Calu3 (cell line): Measurements from ENCODE around the gene CHST10. TPM values are rescaled to one million over a fixed set of nuclear protein-coding genes. Genes with fewer than 3 reads are reported as not detected.
"Not testable (repeated sequence)": the region's sequence is repeated elsewhere in the genome, so short reads cannot be mapped to it uniquely, and the experiment has no call there.

Experiments used
- BruUV-seq: library from RNA; stranded (reverse); fragments of 400-500 nt; replicated peaks from 2 replicates; lab custom pipeline; 2021; lab: Mats Ljungman, UMichigan
- CTCF ChIA-PET: fragments of 300-600 bp; sonication (Branson Sonifier 250); formaldehyde crosslinking; loops from one replicate; lab custom pipeline; 2022; ENCODE audit warnings: antibody characterized with exemption; lab: Charles Lee
- DNase-seq: peaks from one replicate; pipeline ENCODE4 v3.0.0; 2022
- H3K27ac Mint-ChIP-seq: one replicate; pipeline ENCODE4 v1.8.0; 2022; ENCODE audit warnings: mixed read lengths; ENCODE audit not compliant: unreplicated experiment
- H3K27me3 Mint-ChIP-seq: one replicate; pipeline ENCODE4 v1.8.0; 2022; ENCODE audit warnings: mixed read lengths; ENCODE audit not compliant: unreplicated experiment
- H3K36me3 Mint-ChIP-seq: one replicate; pipeline ENCODE4 v1.8.0; 2022; ENCODE audit warnings: mild to moderate bottlenecking, moderate library complexity, mixed read lengths; ENCODE audit not compliant: insufficient read depth, unreplicated experiment
- H3K4me1 Mint-ChIP-seq: one replicate; pipeline ENCODE4 v1.8.0; 2022; ENCODE audit warnings: mild to moderate bottlenecking, low read depth, mixed read lengths; ENCODE audit not compliant: unreplicated experiment
- H3K4me3 Mint-ChIP-seq: one replicate; pipeline ENCODE4 v1.8.0; 2022; ENCODE audit warnings: mild to moderate bottlenecking, low read depth, moderate library complexity, mixed read lengths; ENCODE audit not compliant: unreplicated experiment
- H3K9me3 Mint-ChIP-seq: one replicate; pipeline ENCODE4 v1.8.0; 2022; ENCODE audit warnings: low read depth, mixed read lengths; ENCODE audit not compliant: unreplicated experiment
- intact Hi-C: fragments of 100-400 bp; cut with micrococcal nuclease; formaldehyde crosslinking; loops from one replicate; pipeline ENCODE4 v1.10.0; 2022; ENCODE audit not compliant: unreplicated experiment
- total RNA-seq: library from RNA; stranded (reverse); gene quantifications from 2 replicates; pipeline ENCODE4 v1.2.3, GENCODE V29; 2022
- TF ChIP-seq, protein P1 (sequence below): fragments of 200-600 bp; IDR thresholded peaks from one replicate; pipeline ENCODE4 v1.8.0; 2022; ENCODE audit warnings: antibody characterized with exemption; ENCODE audit not compliant: unreplicated experiment

Gene CHST10
- total RNA-seq, 1 experiment from 2014 or later = 15.5 TPM

DNA sequence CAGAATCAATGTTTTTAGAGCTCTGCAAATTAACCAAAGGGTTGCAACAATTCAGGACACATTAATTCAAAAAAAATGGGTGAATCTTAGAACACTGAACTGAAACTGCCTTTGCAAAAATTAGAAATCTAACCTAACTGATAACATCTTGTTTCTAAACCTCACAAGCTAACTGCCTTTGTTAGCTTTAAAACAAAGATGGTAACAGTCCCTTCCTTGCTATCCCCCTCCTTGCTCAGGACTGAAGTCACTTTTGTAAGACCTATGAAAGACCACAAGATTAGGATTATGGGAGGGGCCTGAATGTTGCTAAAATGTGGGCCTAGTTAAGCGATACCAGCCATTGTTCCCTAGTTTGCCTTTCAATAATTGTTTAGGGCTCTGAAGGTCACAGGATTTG lies 50.3 kb downstream of the CHST10 start:
- intact Hi-C loops = loop anchor here (5.0 kb wide), 2 partner anchors 45 to 75 kb away; partner anchors contain the start of gene LONRF2
- no peak overlapping the region for H3K4me3 Mint-ChIP-seq
- CTCF ChIA-PET = no interaction called here

DNA sequence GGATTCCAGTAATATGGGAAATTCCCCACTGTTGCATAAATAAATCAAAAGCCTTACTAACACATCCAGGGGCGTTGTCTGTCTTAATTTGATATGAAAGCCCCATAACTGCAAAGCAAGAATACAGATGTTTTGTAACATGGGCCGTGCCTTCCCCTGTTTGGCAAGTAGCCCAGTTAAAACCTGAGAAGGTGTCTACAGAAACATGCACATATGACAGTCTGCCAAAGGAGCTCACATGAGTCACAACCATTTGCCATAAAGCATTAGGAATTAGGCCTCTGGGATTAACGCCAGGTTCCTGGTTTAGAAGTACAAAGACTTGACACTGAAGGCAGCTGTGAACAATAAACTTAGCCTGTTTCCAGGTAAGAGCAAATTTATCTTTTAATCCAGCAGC lies 52.0 kb downstream of the CHST10 start:
- intact Hi-C loops = loop anchor here (5.0 kb wide), 2 partner anchors 43 to 73 kb away; partner anchors contain the start of gene LONRF2
- CTCF ChIA-PET = interaction anchor here (0.6 to 1.1 kb wide), 4 partner anchors 15 to 184 kb away, joined by 3 to 11 read pairs (median 4); no protein-coding TSS in a partner anchor
- BruUV-seq = no TSS peak
- no peak overlapping the region for H3K4me3 Mint-ChIP-seq
- H3K27me3 Mint-ChIP-seq = no peaks in the 10 kb centered on the region
- peak; percentile 82 for DNase-seq
- H3K27ac Mint-ChIP-seq = peak overlapping the region; percentile 54
- peaks cover 9% of the 10 kb centered on the region for H3K36me3 Mint-ChIP-seq
- H3K9me3 Mint-ChIP-seq = peaks cover 9% of the 10 kb centered on the region
- TF ChIP-seq, protein P1, sequence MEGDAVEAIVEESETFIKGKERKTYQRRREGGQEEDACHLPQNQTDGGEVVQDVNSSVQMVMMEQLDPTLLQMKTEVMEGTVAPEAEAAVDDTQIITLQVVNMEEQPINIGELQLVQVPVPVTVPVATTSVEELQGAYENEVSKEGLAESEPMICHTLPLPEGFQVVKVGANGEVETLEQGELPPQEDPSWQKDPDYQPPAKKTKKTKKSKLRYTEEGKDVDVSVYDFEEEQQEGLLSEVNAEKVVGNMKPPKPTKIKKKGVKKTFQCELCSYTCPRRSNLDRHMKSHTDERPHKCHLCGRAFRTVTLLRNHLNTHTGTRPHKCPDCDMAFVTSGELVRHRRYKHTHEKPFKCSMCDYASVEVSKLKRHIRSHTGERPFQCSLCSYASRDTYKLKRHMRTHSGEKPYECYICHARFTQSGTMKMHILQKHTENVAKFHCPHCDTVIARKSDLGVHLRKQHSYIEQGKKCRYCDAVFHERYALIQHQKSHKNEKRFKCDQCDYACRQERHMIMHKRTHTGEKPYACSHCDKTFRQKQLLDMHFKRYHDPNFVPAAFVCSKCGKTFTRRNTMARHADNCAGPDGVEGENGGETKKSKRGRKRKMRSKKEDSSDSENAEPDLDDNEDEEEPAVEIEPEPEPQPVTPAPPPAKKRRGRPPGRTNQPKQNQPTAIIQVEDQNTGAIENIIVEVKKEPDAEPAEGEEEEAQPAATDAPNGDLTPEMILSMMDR = no peak
- H3K4me1 Mint-ChIP-seq = peaks cover 18% of the 10 kb centered on the region

More for the DNA sequence above, 50.3 kb downstream of the CHST10 start:
- Mint-ChIP-seq H3K27ac (no peak overlapping the region), H3K9me3 (peaks cover 9% of the 10 kb centered on the region), H3K36me3 (peaks cover 9% of the 10 kb centered on the region), H3K27me3 (no peaks in the 10 kb centered on the region), H3K4me1 (peaks cover 18% of the 10 kb centered on the region)
- BruUV-seq = no TSS peak
- no peak for DNase-seq
- TF ChIP-seq, protein P1 = no peak

DNA sequence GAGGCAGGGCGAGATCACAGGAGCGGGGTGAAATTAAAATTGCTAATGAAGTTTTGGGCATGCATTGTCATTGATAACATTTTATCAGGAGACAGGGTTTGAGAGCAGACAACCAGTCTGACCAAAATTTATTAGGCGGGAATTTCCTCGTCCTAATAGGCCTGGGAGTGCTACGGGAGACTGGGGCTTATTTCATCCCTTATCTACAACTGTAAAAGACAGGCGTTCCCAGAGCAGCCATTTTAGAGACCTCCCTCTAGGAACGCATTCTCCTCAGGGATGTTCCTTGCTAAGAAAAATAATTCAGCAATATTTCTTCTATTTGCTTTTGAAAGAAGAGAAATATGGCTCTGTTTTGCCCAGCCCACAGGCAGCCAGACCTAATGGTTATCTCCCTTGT lies 55.2 kb downstream of the CHST10 start:
- H3K36me3 Mint-ChIP-seq, H3K9me3 Mint-ChIP-seq, H3K27me3 Mint-ChIP-seq, H3K4me3 Mint-ChIP-seq, intact Hi-C loops, DNase-seq, H3K27ac Mint-ChIP-seq, BruUV-seq, CTCF ChIA-PET: not testable (repeated sequence)
- peaks cover 18% of the 10 kb centered on the region for H3K4me1 Mint-ChIP-seq

DNA sequence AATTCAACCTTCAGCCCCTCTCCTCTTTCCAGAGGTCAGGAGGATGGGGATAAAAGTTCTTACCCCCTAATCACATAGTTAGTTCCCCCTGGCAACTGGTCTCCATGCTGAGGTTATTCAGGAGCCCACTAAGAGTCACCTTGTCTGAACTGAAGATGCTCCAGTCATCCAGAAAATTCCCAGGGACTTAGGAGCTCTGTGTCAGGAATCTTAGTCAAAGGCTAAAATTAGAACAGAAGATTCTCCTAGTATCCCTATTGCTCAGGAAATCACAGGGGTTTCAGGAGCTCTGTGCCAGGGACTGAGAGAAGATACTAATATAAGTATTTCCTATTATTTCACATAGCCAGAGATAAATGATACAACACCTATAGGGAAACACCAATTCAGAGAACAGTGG lies 57.9 kb downstream of the CHST10 start:
- Mint-ChIP-seq H3K27ac (no peak overlapping the region), H3K9me3 (peaks cover 5% of the 10 kb centered on the region), H3K36me3 (peaks cover 3% of the 10 kb centered on the region), H3K27me3 (no peaks in the 10 kb centered on the region), H3K4me3 (no peak overlapping the region), H3K4me1 (peaks cover 7% of the 10 kb centered on the region)
- no peak for DNase-seq
- intact Hi-C loops = no loop called here
- BruUV-seq = no TSS peak
- CTCF ChIA-PET = no interaction called here
- TF ChIP-seq, protein P1 = no peak

DNA sequence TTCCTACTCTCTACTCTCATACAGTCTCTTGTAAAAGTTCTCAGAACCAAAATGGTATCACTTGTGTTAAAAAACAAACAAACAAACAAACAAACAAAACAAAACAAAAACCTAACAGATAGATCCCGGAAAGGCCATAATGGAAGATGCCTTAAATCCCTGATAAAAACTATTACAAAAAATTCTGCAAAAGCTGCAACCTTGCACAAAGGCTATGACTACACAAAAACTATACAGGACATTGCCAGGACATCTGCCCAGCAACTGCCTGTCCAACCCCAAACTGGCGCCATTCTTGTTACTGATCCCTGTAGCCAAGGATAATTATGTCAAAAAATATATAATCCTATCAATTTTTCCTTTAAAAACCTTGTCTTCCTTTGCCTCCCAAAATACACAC lies 58.9 kb downstream of the CHST10 start:
- no peaks in the 10 kb centered on the region for H3K27me3 Mint-ChIP-seq
- CTCF ChIA-PET = no interaction called here
- no peak for DNase-seq
- no TSS peak for BruUV-seq
- H3K9me3 Mint-ChIP-seq = peaks cover 2% of the 10 kb centered on the region
- H3K4me1 Mint-ChIP-seq = no peaks in the 10 kb centered on the region
- no peak overlapping the region for H3K27ac Mint-ChIP-seq
- intact Hi-C loops = no loop called here
- no peak overlapping the region for H3K4me3 Mint-ChIP-seq
- H3K36me3 Mint-ChIP-seq = no peaks in the 10 kb centered on the region
- TF ChIP-seq, protein P1 = no peak
